ENCODE measurements around the gene TMEM181.
A peak's percentile ranks its signal among the peaks of the same experiment; 100 is the strongest.

- TF ChIP-seq EZH2phosphoT487 (IDR thresholded peaks at IDR 0.05; ENCODE audit: borderline replicate concordance, low read depth) (no peak), CTCF (IDR thresholded peaks at IDR 0.05) (peak; percentile 74), MXI1 (IDR thresholded peaks at IDR 0.05; ENCODE audit: low read depth, low read length) (peak; percentile 70; the same call in 1 of the 2 replicates), POLR2AphosphoS5 (IDR thresholded peaks at IDR 0.05; ENCODE audit: low read depth, low read length) (no peak), FOXJ3 (CRISPR knock-in tag; IDR thresholded peaks at IDR 0.05) (no peak), YY1 (IDR thresholded peaks at IDR 0.05; ENCODE audit: low read depth) (no peak)
Observed at GRCh38 chr6:158605266-158605878, 45.5 kb downstream of the TMEM181 start.
